ENCODE results near the gene ANKRD34B. TPM values are rescaled to one million over a fixed set of nuclear protein-coding genes. Genes with fewer than 3 reads are reported as not detected.
A peak's percentile ranks its signal among the peaks of the same experiment; 100 is the strongest.
"Not testable (repeated sequence)": the region's sequence is repeated elsewhere in the genome, so short reads cannot be mapped to it uniquely, and the experiment has no call there.

Gene ANKRD34B
- total RNA-seq, 1 experiment from 2014 or later: 1.6 TPM

DNA sequence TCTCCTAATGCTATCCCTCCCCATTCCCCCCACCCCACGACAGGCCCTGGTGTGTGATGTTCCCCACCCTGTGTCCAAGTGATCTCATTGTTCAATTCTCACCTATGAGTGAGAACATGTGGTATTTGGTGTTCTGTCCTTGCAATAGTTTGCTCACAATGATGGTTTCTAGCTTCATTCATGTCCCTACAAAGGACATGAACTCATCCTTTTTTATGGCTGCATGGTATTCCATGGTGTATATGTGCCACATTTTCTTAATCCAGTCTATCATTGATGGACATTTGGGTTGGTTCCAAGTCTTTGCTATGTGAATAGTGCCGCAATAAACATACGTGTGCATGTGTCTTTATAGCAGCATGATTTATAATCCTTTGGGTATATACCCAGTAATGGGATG lies 10.2 kb upstream of the ANKRD34B start:
- H3K27me3 Mint-ChIP-seq (ENCODE audit: low read depth): peaks cover 36% of the 10 kb centered on the region
- CTCF ChIA-PET: interaction anchor here (0.6 kb wide), 1 partner anchor 127 kb away, joined by 3 read pairs; no protein-coding TSS in a partner anchor
- H3K9me3 Mint-ChIP-seq; POLR2A ChIA-PET; H3K36me3 Mint-ChIP-seq; ATAC-seq; H3K4me3 Mint-ChIP-seq; H3K27ac Mint-ChIP-seq; DNase-seq (ENCODE audit: low spot score); H3K4me1 Mint-ChIP-seq: not testable (repeated sequence)

DNA sequence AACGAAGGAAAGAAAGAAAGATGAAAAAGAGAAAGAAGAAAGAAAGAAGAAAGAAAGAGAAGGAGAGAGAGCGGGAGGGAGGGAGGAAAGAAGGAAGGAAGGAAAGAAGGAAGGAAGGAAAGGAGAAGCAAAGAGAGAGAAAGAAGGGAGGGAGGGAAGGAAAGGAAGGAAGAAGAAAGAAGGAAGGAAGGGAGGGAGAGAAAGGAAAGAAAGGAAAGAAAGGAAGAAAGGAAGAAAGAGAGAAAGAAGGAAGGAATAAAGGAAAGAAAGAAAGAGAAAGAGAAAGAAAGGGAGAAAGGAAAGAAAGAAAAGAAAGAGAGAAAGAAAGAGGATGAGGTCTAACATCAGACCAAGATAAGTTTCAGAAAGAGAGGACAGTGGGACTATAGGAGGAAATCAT lies 9.0 kb upstream of the ANKRD34B start:
- Mint-ChIP-seq H3K27me3 (ENCODE audit: low read depth) (peaks cover 48% of the 10 kb centered on the region), H3K9me3 (no peaks in the 10 kb centered on the region), H3K36me3 (no peaks in the 10 kb centered on the region), H3K4me1 (0 out of 2 replicates have a peak, but pooled peaks cover 5% of the 10 kb centered on the region), H3K4me3 (no peak overlapping the region), H3K27ac (no peak overlapping the region)
- POLR2A ChIA-PET: no interaction called here
- no peak for ATAC-seq
- DNase-seq (ENCODE audit: low spot score): no peak
- CTCF ChIA-PET: no interaction called here
- no peak for TF ChIP-seq NR3C1 (CRISPR knock-in tag; conservative IDR thresholded peaks at IDR 0.05; ENCODE audit: low read depth)
- TF ChIP-seq ETV6 (CRISPR knock-in tag; IDR thresholded peaks at IDR 0.05): no peak
- peak; percentile 84; the same call in 1 of the 2 replicates for TF ChIP-seq ZNF512 (CRISPR knock-in tag; IDR thresholded peaks at IDR 0.05; ENCODE audit: borderline replicate concordance)
- TF ChIP-seq ZNF263 (CRISPR knock-in tag; IDR thresholded peaks at IDR 0.05; ENCODE audit: low read depth): no peak
- TF ChIP-seq ZNF138 (CRISPR knock-in tag; conservative IDR thresholded peaks at IDR 0.05): no peak

- ATAC-seq (no peak; the same call in 1 of the 2 replicates), DNase-seq (ENCODE audit: low spot score) (no peak)
- ChIA-PET CTCF (no interaction called here), POLR2A (no interaction called here)
- H3K27me3 Mint-ChIP-seq (ENCODE audit: low read depth): peaks cover 60% of the 10 kb centered on the region
- H3K27ac Mint-ChIP-seq: no peak overlapping the region
- no peak overlapping the region for H3K4me3 Mint-ChIP-seq
- 0 out of 2 replicates have a peak, but pooled peaks cover 2% of the 10 kb centered on the region for H3K4me1 Mint-ChIP-seq
- peaks cover 2% of the 10 kb centered on the region for H3K9me3 Mint-ChIP-seq
- H3K36me3 Mint-ChIP-seq: 0 out of 2 replicates have a peak, but pooled peaks cover 1% of the 10 kb centered on the region
- TF ChIP-seq IRF2 (CRISPR knock-in tag; IDR thresholded peaks at IDR 0.05; ENCODE audit: borderline replicate concordance, low read depth) (no peak), ATF2 (CRISPR knock-in tag; IDR thresholded peaks at IDR 0.05; ENCODE audit: borderline replicate concordance, low read depth) (no peak), AR (CRISPR knock-in tag; IDR thresholded peaks at IDR 0.05) (no peak), FOXK1 (CRISPR knock-in tag; IDR thresholded peaks at IDR 0.05) (no peak), ZBTB21 (CRISPR knock-in tag; IDR thresholded peaks at IDR 0.05; ENCODE audit: borderline replicate concordance) (no peak), CREM (CRISPR knock-in tag; IDR thresholded peaks at IDR 0.05) (no peak), ZMAT4 (CRISPR knock-in tag; IDR thresholded peaks at IDR 0.05) (no peak), PRDM15 (CRISPR knock-in tag; IDR thresholded peaks at IDR 0.05) (no peak), ZNF281 (CRISPR knock-in tag; IDR thresholded peaks at IDR 0.05) (no peak)
- TF ChIP-seq, protein P1, sequence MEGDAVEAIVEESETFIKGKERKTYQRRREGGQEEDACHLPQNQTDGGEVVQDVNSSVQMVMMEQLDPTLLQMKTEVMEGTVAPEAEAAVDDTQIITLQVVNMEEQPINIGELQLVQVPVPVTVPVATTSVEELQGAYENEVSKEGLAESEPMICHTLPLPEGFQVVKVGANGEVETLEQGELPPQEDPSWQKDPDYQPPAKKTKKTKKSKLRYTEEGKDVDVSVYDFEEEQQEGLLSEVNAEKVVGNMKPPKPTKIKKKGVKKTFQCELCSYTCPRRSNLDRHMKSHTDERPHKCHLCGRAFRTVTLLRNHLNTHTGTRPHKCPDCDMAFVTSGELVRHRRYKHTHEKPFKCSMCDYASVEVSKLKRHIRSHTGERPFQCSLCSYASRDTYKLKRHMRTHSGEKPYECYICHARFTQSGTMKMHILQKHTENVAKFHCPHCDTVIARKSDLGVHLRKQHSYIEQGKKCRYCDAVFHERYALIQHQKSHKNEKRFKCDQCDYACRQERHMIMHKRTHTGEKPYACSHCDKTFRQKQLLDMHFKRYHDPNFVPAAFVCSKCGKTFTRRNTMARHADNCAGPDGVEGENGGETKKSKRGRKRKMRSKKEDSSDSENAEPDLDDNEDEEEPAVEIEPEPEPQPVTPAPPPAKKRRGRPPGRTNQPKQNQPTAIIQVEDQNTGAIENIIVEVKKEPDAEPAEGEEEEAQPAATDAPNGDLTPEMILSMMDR (IDR thresholded peaks at IDR 0.05): no peak
Observed at GRCh38 chr5:80577707-80578106, 7.6 kb upstream of the ANKRD34B start.

All from WTC11 (cell line).